ENCODE measurements around the gene TMEM185B. TPM values are rescaled to one million over a fixed set of nuclear protein-coding genes. Genes with fewer than 3 reads are reported as not detected.

The TMEM185B gene
- total and polyA plus RNA-seq, 2 donors (not counting 3 experiments of a cell fraction or from before 2014, with no cell fraction given) = 29.9 to 31.8 TPM

GRCh38 chr2:120221616-120222015, 1.6 kb downstream of the TMEM185B start:
- Histone ChIP-seq H3K4me1 (ENCODE audit: control insufficient read depth, extremely low read depth, insufficient read depth, low read length) (peaks cover 17% of the 10 kb centered on the region), H4K20me1 (replicated peaks; ENCODE audit: control insufficient read depth, extremely low read depth, insufficient read depth, low read length) (no peaks in the 10 kb centered on the region), H3K9me3 (replicated peaks; ENCODE audit: control insufficient read depth, insufficient read depth, low read length) (no peaks in the 10 kb centered on the region), H3K4me3 (replicated peaks in 1 of 3; ENCODE audit: insufficient read depth in 1 of 3, low read depth in 1 of 3, low read length in 3 of 3) (no peak overlapping the region), H3K27me3 (ENCODE audit: control insufficient read depth in 2 of 2, insufficient read depth in 2 of 2, low read length in 2 of 2) (no peaks in the 10 kb centered on the region), H3K4me2 (ENCODE audit: insufficient read depth, low read length) (peak overlapping the region; percentile 8), H3K36me3 (ENCODE audit: control insufficient read depth in 2 of 2, extremely low read depth in 1 of 2, insufficient read depth in 2 of 2, low read length in 2 of 2) (peaks cover 0 to 5% of the 10 kb centered on the region in 2 experiments), H3K9ac (replicated peaks; ENCODE audit: extremely low read depth, insufficient read depth, low read length) (no peak overlapping the region), H3K9me1 (replicated peaks; ENCODE audit: control insufficient read depth, extremely low read depth, insufficient read depth, low read length) (no peaks in the 10 kb centered on the region), H3K79me2 (ENCODE audit: control insufficient read depth, insufficient read depth, low read length) (peaks cover 11% of the 10 kb centered on the region), H3K27ac (ENCODE audit: insufficient read depth, low read depth, low read length) (no peak overlapping the region), H2AFZ (ENCODE audit: low read depth, low read length) (no peak overlapping the region)
- TF ChIP-seq JUN (IDR thresholded peaks at IDR 0.05; ENCODE audit: borderline replicate concordance, insufficient read depth, insufficient read length, low read depth) (no peak), MAX (IDR thresholded peaks at IDR 0.05; ENCODE audit: insufficient read depth, insufficient read length) (no peak), CTCF (IDR thresholded peaks at IDR 0.05; ENCODE audit: extremely low read depth in 1 of 2, insufficient read depth in 1 of 2, low read depth in 1 of 2, low read length in 2 of 2) (no peak), GATA2 (IDR thresholded peaks at IDR 0.05; ENCODE audit: insufficient read depth, insufficient read length, low read depth, low read length) (no peak), POLR2A (IDR thresholded peaks at IDR 0.05; ENCODE audit: low read depth, low read length) (no peak), FOS (IDR thresholded peaks at IDR 0.05; ENCODE audit: borderline replicate concordance, insufficient read depth, low read length) (no peak), EZH2 (IDR thresholded peaks at IDR 0.05; ENCODE audit: borderline replicate concordance, low read depth, low read length, severe bottlenecking) (no peak), POLR2AphosphoS5 (IDR thresholded peaks at IDR 0.05; ENCODE audit: insufficient read depth, low read depth, low read length) (no peak), MYC (IDR thresholded peaks at IDR 0.05; ENCODE audit: low read depth, low read length) (no peak)
- ChIA-PET POLR2A (no interaction called here), CTCF (interaction anchor here (1.4 kb wide), 1 partner anchor 91 kb away, joined by 3 read pairs; no protein-coding TSS in a partner anchor)
- intact Hi-C loops (cut with micrococcal nuclease) = loop anchor here (5.0 kb wide), 2 partner anchors 46 to 71 kb away; no protein-coding TSS in a partner anchor
- TSS peak; percentile 35 for BruUV-seq (replicated peaks)
- FAIRE-seq = no peak
- DNase-seq (ENCODE audit: low read depth, low spot score) = no peak
- dilution Hi-C loops (cut with MboI; ENCODE audit: extremely low pct_ligation_motif_present, low sequenced_read_pairs) = no loop called here
